HEK293 (cell line): ENCODE data around the gene ACER3.

ENCODE experiments used
- CTCF ChIA-PET: fragments of 350-600 bp; formaldehyde crosslinking; extraction: SDS; loops from one replicate; lab custom pipeline; 2021; ENCODE audit warnings: antibody characterized with exemption; lab: Yijun Ruan, JAX
- POLR2A ChIA-PET: fragments of 300-600 bp; formaldehyde crosslinking; extraction: SDS; loops from one replicate; lab custom pipeline; 2020; ENCODE audit warnings: antibody characterized with exemption, inconsistent platforms; lab: Yijun Ruan, JAX
- H3K27ac ChIP-seq: fragments of 200-500 bp; sonication (Bioruptor generic); 2 replicates; pipeline ENCODE4 v1.5.1; 2014; ENCODE audit warnings: low read depth, low read length, control low read depth, inconsistent platforms; ENCODE audit errors: extremely low read depth
- H3K36me3 ChIP-seq, 2 experiments: fragments of 200-500 bp in 1 of 2; sonication (Bioruptor generic) in 1 of 2; 1 replicate in 1 of 2; 2 replicates in 1 of 2; pipeline ENCODE4 v1.5.1; 2014 to 2017; ENCODE audit warnings: inconsistent platforms in 2 of 2, low read length in 2 of 2; ENCODE audit not compliant: control insufficient read depth in 2 of 2, insufficient read depth in 1 of 2
- H3K4me1 ChIP-seq: fragments of 200-500 bp; sonication (Bioruptor generic); 2 replicates; pipeline ENCODE4 v1.5.1; 2014; ENCODE audit warnings: mild to moderate bottlenecking, low read length, inconsistent platforms; ENCODE audit not compliant: control insufficient read depth, insufficient read depth
- H3K4me3 ChIP-seq: 2 replicates; pipeline ENCODE4 v1.5.1; 2011; ENCODE audit warnings: low read depth, mild to moderate bottlenecking, control low read depth, low read length, moderate library complexity
- H3K9me3 ChIP-seq: fragments of 200-500 bp; sonication (Bioruptor generic); 2 replicates; pipeline ENCODE4 v1.5.1; 2014; ENCODE audit warnings: low read depth, low read length, inconsistent platforms; ENCODE audit not compliant: control insufficient read depth, insufficient read depth
- GLIS1 ChIP-seq: fragments of 450-650 bp; formaldehyde crosslinking; IDR thresholded peaks from 2 replicates; pipeline ENCODE4 v1.5.1; 2016; ENCODE audit warnings: missing biosample characterization, missing genetic modification characterization
- KLF16 ChIP-seq: fragments of 450-650 bp; formaldehyde crosslinking; IDR thresholded peaks from 2 replicates; pipeline ENCODE4 v1.5.1; 2017; ENCODE audit warnings: missing biosample characterization, missing genetic modification characterization
- PRDM10 ChIP-seq: fragments of 450-650 bp; formaldehyde crosslinking; IDR thresholded peaks from 2 replicates; pipeline ENCODE4 v1.5.1; 2016; ENCODE audit warnings: missing biosample characterization, missing genetic modification characterization
- PRDM2 ChIP-seq: fragments of 450-650 bp; formaldehyde crosslinking; IDR thresholded peaks from 2 replicates; pipeline ENCODE4 v1.5.1; 2016; ENCODE audit warnings: missing biosample characterization, missing genetic modification characterization, borderline replicate concordance
- ZBTB11 ChIP-seq: fragments of 450-650 bp; formaldehyde crosslinking; conservative IDR thresholded peaks from 2 replicates; pipeline ENCODE4 v1.5.1; 2016; ENCODE audit warnings: low read depth, missing biosample characterization, missing genetic modification characterization
- ZBTB26 ChIP-seq: fragments of 450-650 bp; formaldehyde crosslinking; optimal IDR thresholded peaks from 2 replicates; pipeline ENCODE3; 2016; ENCODE audit warnings: missing biosample characterization, mild to moderate bottlenecking, missing genetic modification characterization
- ZNF132 ChIP-seq: fragments of 450-650 bp; formaldehyde crosslinking; IDR thresholded peaks from 2 replicates; pipeline ENCODE4 v1.5.1; 2017; ENCODE audit warnings: missing biosample characterization, missing genetic modification characterization, borderline replicate concordance
- ZNF221 ChIP-seq: fragments of 450-650 bp; formaldehyde crosslinking; IDR thresholded peaks from 2 replicates; pipeline ENCODE4 v1.5.1; 2017; ENCODE audit warnings: missing biosample characterization, missing genetic modification characterization, borderline replicate concordance
- ZNF391 ChIP-seq: fragments of 450-650 bp; formaldehyde crosslinking; IDR thresholded peaks from 2 replicates; pipeline ENCODE4 v1.5.1; 2016; ENCODE audit warnings: low read depth, missing biosample characterization, missing genetic modification characterization, borderline replicate concordance
- ZNF501 ChIP-seq: fragments of 450-650 bp; formaldehyde crosslinking; IDR thresholded peaks from 2 replicates; pipeline ENCODE4 v1.5.1; 2016; ENCODE audit warnings: missing biosample characterization, missing genetic modification characterization
- ZNF544 ChIP-seq: fragments of 450-650 bp; formaldehyde crosslinking; IDR thresholded peaks from 2 replicates; pipeline ENCODE4 v1.5.0; 2017; ENCODE audit warnings: missing biosample characterization, missing genetic modification characterization
- ZNF692 ChIP-seq: fragments of 450-650 bp; formaldehyde crosslinking; IDR thresholded peaks from 2 replicates; pipeline ENCODE4 v1.5.1; 2016; ENCODE audit warnings: missing biosample characterization, missing genetic modification characterization

ACER3 gene

GRCh38 chr11:77052518-77052917 lies 191.8 kb downstream of the ACER3 start:
- Histone ChIP-seq H3K36me3 (no peaks in the 10 kb centered on the region), H3K4me3 (no peak overlapping the region), H3K9me3 (no peaks in the 10 kb centered on the region), H3K4me1 (no peaks in the 10 kb centered on the region), H3K27ac (no peak overlapping the region)
- no peak for TF ChIP-seq KLF16
- TF ChIP-seq GLIS1 (tag by site-specific recombination): peak; percentile 55
- ChIA-PET CTCF (no interaction called here), POLR2A (no interaction called here)

- Histone ChIP-seq H3K36me3 (no peaks in the 10 kb centered on the region), H3K4me1 (no peaks in the 10 kb centered on the region), H3K4me3 (no peak overlapping the region), H3K9me3 (no peaks in the 10 kb centered on the region), H3K27ac (no peak overlapping the region)
- CTCF ChIA-PET: interaction anchor here (0.5 to 1.5 kb wide), 3 partner anchors 10 to 53 kb away, joined by 3 to 5 read pairs (median 4); no protein-coding TSS in a partner anchor
- TF ChIP-seq ZNF391 (tag by site-specific recombination): no peak
- TF ChIP-seq ZNF132: no peak
- TF ChIP-seq ZNF221 (tag by site-specific recombination): no peak
- TF ChIP-seq ZNF501 (tag by site-specific recombination): no peak
- no peak for TF ChIP-seq ZNF544 (tag by site-specific recombination)
- no peak for TF ChIP-seq PRDM2
- no peak for TF ChIP-seq ZBTB11
- no peak for TF ChIP-seq ZBTB26
- no peak for TF ChIP-seq ZNF692 (tag by site-specific recombination)
- TF ChIP-seq PRDM10 (tag by site-specific recombination): no peak
- POLR2A ChIA-PET: no interaction called here
These were observed 192.7 kb downstream of the ACER3 start for GRCh38 chr11:77053217-77054015.
